Colonic mucosa (tissue), 4 donors: ENCODE data around the gene TRNP1. TPM values are rescaled to one million over a fixed set of nuclear protein-coding genes. Genes with fewer than 3 reads are reported as not detected.

Experiments used
- DNase-seq: peaks from one replicate; pipeline ENCODE4 v3.0.0-alpha.2; 2020
- H3K27ac ChIP-seq: fragments of 200-600 bp; one replicate; pipeline ENCODE4 v1.8.0; 2021
- H3K27me3 ChIP-seq: fragments of 200-600 bp; one replicate; pipeline ENCODE4 v1.8.0; 2021
- H3K36me3 ChIP-seq: fragments of 200-600 bp; one replicate; pipeline ENCODE4 v1.8.0; 2021
- H3K4me1 ChIP-seq: fragments of 200-600 bp; one replicate; pipeline ENCODE4 v1.8.0; 2021; ENCODE audit warnings: mild to moderate bottlenecking
- H3K4me3 ChIP-seq: fragments of 200-600 bp; one replicate; pipeline ENCODE4 v1.8.0; 2021
- H3K9ac ChIP-seq, 2 donors: one replicate each; pipeline ENCODE4 v1.7.0; 2013; ENCODE audit warnings: control low read depth in 2 of 2, low read depth in 2 of 2, low read length in 2 of 2
- H3K9me3 ChIP-seq: fragments of 200-600 bp; one replicate; pipeline ENCODE4 v1.8.0; 2021
- intact Hi-C: fragments of 100-400 bp; cut with DNase I; formaldehyde crosslinking; loops from one replicate; pipeline ENCODE4 v1.14.1; 2022
- total RNA-seq, 2 donors: library from RNA; stranded (reverse); fragmentation: NEBNext Ultra II Directional in 1 of 2; extraction: Animal tissue kit (Norgen Biotek cat#: 25700) in 1 of 2; gene quantifications; one replicate each; pipeline ENCODE4 v1.2.1, GENCODE V29; 2021
- TF ChIP-seq, protein P1 (sequence below): fragments of 200-600 bp; IDR thresholded peaks from one replicate; pipeline ENCODE4 v1.8.0; 2022; ENCODE audit warnings: antibody characterized with exemption, mild to moderate bottlenecking
- donor health status: healthy.
- donor health status: DM: no; HTN: no; CAD: no.
- donor health status: DM: no; HTN: no; CAD: no.

The TRNP1 gene
- total RNA-seq, 2 donors from 2014 or later: 2.5 to 2.7 TPM

DNA sequence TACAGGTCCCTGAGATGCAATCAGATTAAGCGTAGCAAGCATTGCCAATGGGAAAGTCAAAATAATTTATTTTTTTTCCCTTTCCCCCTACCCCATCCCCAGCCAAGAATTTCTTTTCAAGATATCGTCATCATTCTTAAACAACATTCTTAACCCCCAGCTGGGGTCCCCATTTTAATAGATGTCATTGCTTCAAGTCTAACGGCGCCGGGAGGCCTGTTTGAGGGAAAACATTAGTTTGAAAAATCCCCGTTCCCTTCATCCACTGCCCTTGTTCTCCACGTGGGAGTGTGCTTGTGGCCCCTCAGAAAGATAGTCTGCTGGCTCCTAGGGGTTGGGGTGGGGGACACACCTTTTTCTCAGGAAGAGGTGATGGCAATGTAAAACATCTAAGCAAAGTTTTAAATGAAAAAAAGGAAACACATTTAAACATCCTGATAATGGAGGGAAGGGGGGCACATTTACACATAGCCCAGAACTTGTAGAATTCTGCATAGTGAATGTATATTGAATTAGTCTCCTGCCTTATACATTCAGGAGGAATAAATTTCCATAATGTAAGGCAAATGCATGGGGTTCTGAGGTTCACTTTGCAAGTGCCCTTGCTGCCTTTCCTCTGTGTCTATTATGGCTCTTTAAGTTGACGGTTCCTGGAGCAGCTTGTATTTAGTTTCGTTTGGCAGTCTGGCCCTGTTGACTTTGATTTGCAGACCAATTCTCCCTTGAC, 6.8 kb downstream of the TRNP1 start:
- no peaks in the 10 kb centered on the region for H3K36me3 ChIP-seq
- DNase-seq: no peak

DNA sequence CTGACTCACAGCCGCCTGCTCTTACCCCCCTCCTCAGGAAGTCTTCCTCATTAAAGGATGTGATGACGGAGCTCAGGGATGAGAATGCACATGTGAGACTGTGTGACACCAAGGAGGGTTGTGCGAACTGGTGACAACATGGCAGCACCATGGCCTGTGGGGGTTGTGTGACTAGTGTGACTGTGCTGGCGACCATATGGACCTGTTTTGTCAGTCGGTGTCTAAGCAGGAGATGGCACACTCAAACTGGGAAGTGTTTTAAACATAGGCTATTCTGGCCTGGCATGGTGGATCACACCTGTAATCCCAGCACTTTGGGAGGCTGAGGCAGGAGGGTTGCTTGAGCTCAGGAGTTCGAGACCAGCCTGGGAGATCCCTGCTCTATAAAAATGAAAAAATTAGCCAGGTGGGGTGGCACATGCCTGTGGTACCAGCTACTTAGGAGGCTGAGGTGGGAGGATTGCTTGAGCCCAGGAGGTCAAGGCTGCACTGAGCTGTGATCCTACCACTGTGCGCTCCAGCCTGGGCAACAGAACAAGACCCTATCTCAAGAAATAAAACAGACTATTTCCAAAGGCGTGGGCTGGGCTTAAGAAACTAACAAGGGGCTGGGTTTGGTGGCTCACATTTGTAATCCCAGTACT, 7.4 kb downstream of the TRNP1 start:
- H3K9me3 ChIP-seq: no peaks in the 10 kb centered on the region
- no peak overlapping the region for H3K4me3 ChIP-seq
- no peak for DNase-seq
- no peaks in the 10 kb centered on the region for H3K4me1 ChIP-seq
- TF ChIP-seq, protein P1, sequence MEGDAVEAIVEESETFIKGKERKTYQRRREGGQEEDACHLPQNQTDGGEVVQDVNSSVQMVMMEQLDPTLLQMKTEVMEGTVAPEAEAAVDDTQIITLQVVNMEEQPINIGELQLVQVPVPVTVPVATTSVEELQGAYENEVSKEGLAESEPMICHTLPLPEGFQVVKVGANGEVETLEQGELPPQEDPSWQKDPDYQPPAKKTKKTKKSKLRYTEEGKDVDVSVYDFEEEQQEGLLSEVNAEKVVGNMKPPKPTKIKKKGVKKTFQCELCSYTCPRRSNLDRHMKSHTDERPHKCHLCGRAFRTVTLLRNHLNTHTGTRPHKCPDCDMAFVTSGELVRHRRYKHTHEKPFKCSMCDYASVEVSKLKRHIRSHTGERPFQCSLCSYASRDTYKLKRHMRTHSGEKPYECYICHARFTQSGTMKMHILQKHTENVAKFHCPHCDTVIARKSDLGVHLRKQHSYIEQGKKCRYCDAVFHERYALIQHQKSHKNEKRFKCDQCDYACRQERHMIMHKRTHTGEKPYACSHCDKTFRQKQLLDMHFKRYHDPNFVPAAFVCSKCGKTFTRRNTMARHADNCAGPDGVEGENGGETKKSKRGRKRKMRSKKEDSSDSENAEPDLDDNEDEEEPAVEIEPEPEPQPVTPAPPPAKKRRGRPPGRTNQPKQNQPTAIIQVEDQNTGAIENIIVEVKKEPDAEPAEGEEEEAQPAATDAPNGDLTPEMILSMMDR: no peak
- H3K27me3 ChIP-seq: peaks cover 9% of the 10 kb centered on the region
- no peak overlapping the region for H3K27ac ChIP-seq
- H3K36me3 ChIP-seq: no peaks in the 10 kb centered on the region
- intact Hi-C loops: no loop called here
- H3K9ac ChIP-seq: no peak overlapping the region

More for the DNA sequence above, 6.8 kb downstream of the TRNP1 start:
- Histone ChIP-seq H3K27me3 (peaks cover 14% of the 10 kb centered on the region), H3K4me3 (no peak overlapping the region), H3K9ac (no peak overlapping the region), H3K27ac (no peak overlapping the region), H3K9me3 (no peaks in the 10 kb centered on the region), H3K4me1 (no peaks in the 10 kb centered on the region)
- TF ChIP-seq, protein P1: no peak
- intact Hi-C loops: no loop called here

DNA sequence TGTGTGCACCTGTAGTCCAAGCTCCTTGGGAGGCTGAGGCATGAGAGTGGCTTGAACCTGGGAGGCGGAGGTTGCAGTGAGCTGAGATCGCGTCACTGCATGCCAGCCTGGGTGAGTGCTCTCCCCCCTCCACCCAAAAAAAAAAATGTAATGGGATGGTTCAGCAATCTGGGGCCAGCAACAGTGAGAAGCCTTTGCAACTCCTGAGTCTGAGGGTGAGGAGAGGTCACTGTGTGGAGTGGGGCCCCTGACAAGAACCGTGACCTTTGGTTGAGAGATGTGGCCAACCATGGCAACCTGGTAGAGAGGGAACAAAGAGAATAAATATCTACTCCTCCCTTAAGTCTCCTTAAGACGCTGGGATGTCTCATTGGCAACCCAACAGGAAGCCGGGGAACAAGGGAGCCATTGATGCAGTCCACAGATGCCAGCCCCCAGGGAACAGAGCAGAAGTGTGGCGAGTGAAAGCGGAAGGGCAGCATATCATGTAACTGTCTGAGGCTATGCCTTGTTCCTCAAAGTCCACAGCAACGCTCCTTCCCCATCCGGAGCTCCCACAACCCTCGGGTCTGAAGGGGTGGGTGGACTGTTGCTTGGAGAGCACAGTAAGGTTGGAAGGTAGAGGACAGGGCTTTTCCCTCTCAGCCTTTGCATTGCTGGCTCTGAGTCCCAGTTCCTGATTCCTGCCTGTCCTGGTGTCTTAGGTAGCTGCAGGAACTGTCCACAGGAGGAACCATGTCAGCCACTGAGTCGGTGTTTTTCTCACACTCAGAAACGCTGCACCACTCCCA, 8.3 kb downstream of the TRNP1 start:
- Histone ChIP-seq H3K36me3 (no peaks in the 10 kb centered on the region), H3K4me1 (no peaks in the 10 kb centered on the region), H3K9me3 (no peaks in the 10 kb centered on the region), H3K27ac (no peak overlapping the region), H3K27me3 (peaks cover 1% of the 10 kb centered on the region), H3K4me3 (no peak overlapping the region), H3K9ac (no peak overlapping the region)
- TF ChIP-seq, protein P1: no peak
- no peak for DNase-seq
- intact Hi-C loops: no loop called here

DNA sequence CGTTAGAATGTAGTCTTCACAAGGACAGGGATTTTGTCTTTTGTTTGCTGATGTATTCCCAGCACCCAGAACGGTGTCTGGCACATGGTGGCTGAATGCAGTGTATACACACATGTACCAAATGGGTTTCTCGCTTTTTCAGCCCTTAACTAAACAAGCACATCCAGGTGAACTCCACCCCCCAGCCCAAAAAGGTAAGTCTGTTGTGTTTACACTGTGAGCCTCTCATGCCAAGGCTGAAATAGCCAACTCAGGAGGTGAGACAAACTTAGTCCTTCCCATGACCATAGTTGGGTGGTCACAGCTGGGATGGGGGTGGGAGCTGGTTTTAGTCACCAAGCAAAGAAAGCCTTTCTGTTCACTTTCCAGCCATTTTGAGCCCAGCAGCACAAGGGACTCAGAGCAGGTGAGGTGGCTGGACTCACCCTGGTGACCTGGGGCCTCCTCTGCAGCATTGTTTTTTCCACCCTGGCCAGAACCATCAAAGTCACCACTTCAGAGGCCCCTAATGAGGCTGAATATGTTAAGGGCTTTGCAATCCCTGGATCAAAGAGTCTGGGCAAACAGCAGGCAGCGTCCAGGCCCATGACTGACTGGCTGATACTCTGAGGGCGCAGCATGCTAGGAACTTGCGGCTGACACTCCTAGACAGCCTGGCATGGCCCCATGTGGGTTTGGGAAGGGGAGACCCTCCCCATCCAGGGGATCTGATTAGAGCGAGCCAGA, 10.4 kb downstream of the TRNP1 start:
- H3K9ac ChIP-seq: no peak overlapping the region
- DNase-seq: no peak
- H3K36me3 ChIP-seq: no peaks in the 10 kb centered on the region
- TF ChIP-seq, protein P1: no peak
- H3K9me3 ChIP-seq: no peaks in the 10 kb centered on the region
- H3K4me3 ChIP-seq: no peak overlapping the region
- no peak overlapping the region for H3K27ac ChIP-seq
- peaks cover 4% of the 10 kb centered on the region for H3K4me1 ChIP-seq
- no peaks in the 10 kb centered on the region for H3K27me3 ChIP-seq
- intact Hi-C loops: no loop called here

DNA sequence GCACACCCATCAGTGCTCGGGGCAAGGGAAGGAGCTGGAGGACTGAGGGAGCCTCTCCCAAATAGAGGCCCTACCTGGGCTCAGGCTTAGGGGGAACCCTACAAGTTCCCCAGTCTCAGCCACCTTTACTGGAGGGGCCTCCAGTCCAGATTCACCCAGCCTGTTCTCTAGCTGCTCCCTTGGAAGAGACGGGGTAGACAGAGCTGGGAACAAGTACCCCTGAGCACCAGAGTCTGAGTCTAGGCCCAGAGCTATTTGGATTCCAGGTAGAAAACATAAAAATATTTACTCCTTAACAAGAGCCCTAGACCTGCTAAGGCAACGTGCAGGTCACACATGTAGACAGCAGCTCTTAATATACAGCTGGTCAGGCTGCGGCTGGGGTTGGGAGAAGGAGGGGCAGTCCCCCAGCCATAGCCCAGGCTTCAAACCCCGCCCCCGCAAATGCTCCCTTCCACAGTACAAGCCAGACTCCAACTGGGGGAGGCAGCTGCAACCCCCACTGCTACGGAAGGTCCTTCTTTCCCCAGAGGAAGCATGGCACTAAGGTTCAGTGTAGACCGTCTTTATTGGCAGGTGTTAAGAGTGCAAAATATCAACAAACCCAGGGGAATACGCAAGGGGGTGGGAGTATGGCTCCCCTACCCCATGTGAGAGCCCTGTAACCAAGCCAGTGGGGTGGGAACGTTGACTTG, 11.1 kb downstream of the TRNP1 start:
- no peak overlapping the region for H3K27ac ChIP-seq
- DNase-seq: no peak
- peaks cover 4% of the 10 kb centered on the region for H3K4me1 ChIP-seq
- H3K27me3 ChIP-seq: no peaks in the 10 kb centered on the region
- H3K9me3 ChIP-seq: no peaks in the 10 kb centered on the region
- H3K36me3 ChIP-seq: no peaks in the 10 kb centered on the region
- TF ChIP-seq, protein P1: no peak
- H3K4me3 ChIP-seq: no peak overlapping the region
- H3K9ac ChIP-seq: no peak overlapping the region
- intact Hi-C loops: no loop called here
